CD4-positive, alpha-beta T cell treated with Interleukin-1 beta for 1 hour (primary cell): ENCODE measurements around the gene TNS1.

Experiments
- DNase-seq, 2 donors: peaks; one replicate each; pipeline ENCODE4 v3.0.0-alpha.2; 2020 to 2022

TNS1 gene

GRCh38 chr2:217755027-217755745 is 247.6 kb downstream of the TNS1 start:
- no peak for DNase-seq

- DNase-seq = no peak
Observed at GRCh38 chr2:217753460-217754200, 249.2 kb downstream of the TNS1 start.

- no peak for DNase-seq
Observed at GRCh38 chr2:217752714-217753459, 249.9 kb downstream of the TNS1 start.

- DNase-seq = no peak
Observed at GRCh38 chr2:217751952-217752351, 250.8 kb downstream of the TNS1 start.

- DNase-seq = no peak
Observed at GRCh38 chr2:217751192-217751591, 251.6 kb downstream of the TNS1 start.
